Gastrocnemius medialis (tissue), 4 donors: ENCODE results near the gene TMEM35B. TPM values are rescaled to one million over a fixed set of nuclear protein-coding genes. Genes with fewer than 3 reads are reported as not detected.

Experiments
- ATAC-seq, 2 donors: fragments of 150-250 bp; one replicate each; pipeline ENCODE4 v1.9.1; 2016
- DNase-seq, 2 donors: peaks; one replicate each; pipeline ENCODE4 v3.0.0-alpha.2; 2019
- H3K27ac ChIP-seq, 4 donors: fragments of 200-600 bp; sonication (generic); 1 replicate in 1 of 4; 2 replicates in 3 of 4; pipeline ENCODE4 v1.5.1; 2016 to 2018; ENCODE audit warnings: mild to moderate bottlenecking in 2 of 4, moderate library complexity in 1 of 4
- H3K27me3 ChIP-seq, 3 donors: fragments of 200-600 bp; sonication (generic) in 2 of 3; 1 replicate in 1 of 3; 2 replicates in 2 of 3; pipeline versions ENCODE4 v1.5.1 to v1.6.0; 2016 to 2019; ENCODE audit warnings: mild to moderate bottlenecking in 1 of 3, moderate library complexity in 1 of 3
- H3K36me3 ChIP-seq, 2 donors: fragments of 200-600 bp; sonication (generic) in 1 of 2; one replicate each; pipeline ENCODE4 v1.5.1; 2017 to 2018
- H3K4me1 ChIP-seq, 2 donors: fragments of 200-600 bp; sonication (generic) in 1 of 2; one replicate each; pipeline ENCODE4 v1.5.1; 2016 to 2017; ENCODE audit warnings: mild to moderate bottlenecking in 2 of 2
- H3K4me3 ChIP-seq, 4 donors: fragments of 200-600 bp; sonication (generic) in 3 of 4; 1 replicate in 1 of 4; 2 replicates in 3 of 4; pipeline ENCODE4 v1.5.1; 2016 to 2019; ENCODE audit warnings: mild to moderate bottlenecking in 2 of 4
- H3K9me3 ChIP-seq, 3 donors: fragments of 200-600 bp; sonication (generic) in 2 of 3; 1 replicate in 1 of 3; 2 replicates in 2 of 3; pipeline ENCODE4 v1.5.1; 2016 to 2019
- POLR2A ChIP-seq, 2 donors: fragments of 450-650 bp; IDR thresholded peaks; one replicate each; pipeline ENCODE4 v1.6.1; 2017; ENCODE audit warnings: antibody characterized with exemption in 2 of 2, mild to moderate bottlenecking in 2 of 2, moderate library complexity in 2 of 2
- in situ Hi-C, 4 donors: fragments of 200-750 bp; cut with MboI; loops; one replicate each; pipeline versions ENCODE4 v1.15.0 to v1.8.0; 2017; ENCODE audit warnings: low sequenced_read_pairs in 4 of 4
- intact Hi-C: fragments of 100-400 bp; cut with DNase I; formaldehyde crosslinking; loops from one replicate; pipeline ENCODE4 v1.15.1; 2023; ENCODE audit warnings: low total_unique reads
- total RNA-seq, 4 donors: library from RNA; depleted of rRNA; stranded (reverse); fragments of >200 nt; gene quantifications; one replicate each; pipeline versions ENCODE4 v1.1.0 to v1.2.3, GENCODE V29; 2016
- TF ChIP-seq, protein P1 (sequence below), 5 experiments: fragments of 450-650 bp in 3 of 5; fragments of 200-600 bp in 2 of 5; sonication (generic) in 2 of 5; IDR thresholded peaks in 4 of 5; conservative IDR thresholded peaks in 1 of 5; 1 replicate in 4 of 5; 2 replicates in 1 of 5; pipeline ENCODE4 v1.5.1; 2016 to 2019; ENCODE audit warnings: antibody characterized with exemption in 5 of 5, mild to moderate bottlenecking in 3 of 5, moderate library complexity in 3 of 5

TMEM35B gene
- total RNA-seq, 4 donors from 2014 or later: 4.7 to 10.9 (median 7.1) TPM

DNA sequence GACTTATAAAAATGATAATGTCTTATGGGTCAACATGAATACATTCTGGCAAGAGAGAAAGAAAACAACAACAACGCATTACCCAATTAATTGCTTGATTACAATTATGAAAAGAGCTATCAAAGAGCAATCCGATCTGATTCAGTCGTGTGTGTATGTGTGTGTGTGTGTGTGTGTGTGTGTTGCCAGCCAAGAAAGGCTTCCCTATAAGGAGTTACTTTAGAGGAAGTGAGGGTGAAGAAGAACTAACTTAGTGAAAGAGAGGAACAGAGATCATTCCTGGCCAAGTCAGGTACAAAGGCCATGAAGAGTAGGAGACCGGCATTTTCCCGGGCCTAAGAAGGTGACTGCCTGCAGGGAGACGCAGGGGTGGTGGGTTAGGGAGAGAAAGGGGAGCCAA is 9.4 kb downstream of the TMEM35B start:
- H3K27ac ChIP-seq: no peak overlapping the region
- DNase-seq (no peak), ATAC-seq (no peak)
- intact Hi-C loops (no loop called here), in situ Hi-C loops (no loop called here)
- H3K36me3 ChIP-seq: no peaks in the 10 kb centered on the region
- no peaks in the 10 kb centered on the region for H3K4me1 ChIP-seq
- TF ChIP-seq, protein P1, sequence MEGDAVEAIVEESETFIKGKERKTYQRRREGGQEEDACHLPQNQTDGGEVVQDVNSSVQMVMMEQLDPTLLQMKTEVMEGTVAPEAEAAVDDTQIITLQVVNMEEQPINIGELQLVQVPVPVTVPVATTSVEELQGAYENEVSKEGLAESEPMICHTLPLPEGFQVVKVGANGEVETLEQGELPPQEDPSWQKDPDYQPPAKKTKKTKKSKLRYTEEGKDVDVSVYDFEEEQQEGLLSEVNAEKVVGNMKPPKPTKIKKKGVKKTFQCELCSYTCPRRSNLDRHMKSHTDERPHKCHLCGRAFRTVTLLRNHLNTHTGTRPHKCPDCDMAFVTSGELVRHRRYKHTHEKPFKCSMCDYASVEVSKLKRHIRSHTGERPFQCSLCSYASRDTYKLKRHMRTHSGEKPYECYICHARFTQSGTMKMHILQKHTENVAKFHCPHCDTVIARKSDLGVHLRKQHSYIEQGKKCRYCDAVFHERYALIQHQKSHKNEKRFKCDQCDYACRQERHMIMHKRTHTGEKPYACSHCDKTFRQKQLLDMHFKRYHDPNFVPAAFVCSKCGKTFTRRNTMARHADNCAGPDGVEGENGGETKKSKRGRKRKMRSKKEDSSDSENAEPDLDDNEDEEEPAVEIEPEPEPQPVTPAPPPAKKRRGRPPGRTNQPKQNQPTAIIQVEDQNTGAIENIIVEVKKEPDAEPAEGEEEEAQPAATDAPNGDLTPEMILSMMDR (IDR thresholded peaks at IDR 0.05 in 4 of 5, conservative IDR thresholded peaks at IDR 0.05 in 1 of 5): no peak
- TF ChIP-seq POLR2A (IDR thresholded peaks at IDR 0.05): no peak
- H3K4me3 ChIP-seq: no peak overlapping the region
- peaks cover 0 to 2% (median 0%) of the 10 kb centered on the region in 3 donors for H3K27me3 ChIP-seq
- no peaks in the 10 kb centered on the region for H3K9me3 ChIP-seq

DNA sequence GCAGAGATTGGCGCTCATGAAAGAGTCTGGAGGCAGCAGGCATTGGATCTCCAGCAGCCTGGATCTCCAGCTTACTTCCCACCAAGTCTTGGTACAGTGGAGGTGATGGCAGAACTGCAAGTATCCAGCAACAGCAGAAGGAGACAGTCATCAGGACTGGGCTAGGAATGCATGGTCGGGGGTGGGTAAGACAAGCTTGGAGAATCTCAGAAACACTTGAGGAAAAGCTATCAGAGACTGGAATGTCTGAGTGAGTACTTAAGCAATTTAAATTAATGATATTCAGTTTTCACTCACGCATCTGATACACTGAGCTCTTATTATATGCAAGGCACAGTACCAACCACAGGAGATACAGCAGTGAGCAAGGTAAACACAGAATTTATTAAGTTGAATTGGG is 9.8 kb downstream of the TMEM35B start:
- Histone ChIP-seq H3K27me3 (peaks cover 0 to 2% (median 0%) of the 10 kb centered on the region in 3 donors), H3K36me3 (no peaks in the 10 kb centered on the region), H3K9me3 (no peaks in the 10 kb centered on the region), H3K4me1 (no peaks in the 10 kb centered on the region), H3K4me3 (no peak overlapping the region), H3K27ac (no peak overlapping the region)
- DNase-seq (no peak), ATAC-seq (no peak)
- intact Hi-C loops (no loop called here), in situ Hi-C loops (no loop called here)
- TF ChIP-seq, protein P1 (IDR thresholded peaks at IDR 0.05 in 4 of 5, conservative IDR thresholded peaks at IDR 0.05 in 1 of 5): no peak

GRCh38 chr1:34974626-34975025 is 10.5 kb downstream of the TMEM35B start:
- Histone ChIP-seq H3K9me3 (no peaks in the 10 kb centered on the region), H3K4me3 (no peak overlapping the region), H3K4me1 (no peaks in the 10 kb centered on the region), H3K36me3 (no peaks in the 10 kb centered on the region), H3K27me3 (peaks cover 0 to 2% (median 0%) of the 10 kb centered on the region in 3 donors), H3K27ac (no peak overlapping the region)
- intact Hi-C loops: no loop called here
- ATAC-seq: no peak
- DNase-seq: no peak
- in situ Hi-C loops: no loop called here
- TF ChIP-seq POLR2A (IDR thresholded peaks at IDR 0.05): no peak
- TF ChIP-seq, protein P1 (IDR thresholded peaks at IDR 0.05 in 4 of 5, conservative IDR thresholded peaks at IDR 0.05 in 1 of 5): no peak

DNA sequence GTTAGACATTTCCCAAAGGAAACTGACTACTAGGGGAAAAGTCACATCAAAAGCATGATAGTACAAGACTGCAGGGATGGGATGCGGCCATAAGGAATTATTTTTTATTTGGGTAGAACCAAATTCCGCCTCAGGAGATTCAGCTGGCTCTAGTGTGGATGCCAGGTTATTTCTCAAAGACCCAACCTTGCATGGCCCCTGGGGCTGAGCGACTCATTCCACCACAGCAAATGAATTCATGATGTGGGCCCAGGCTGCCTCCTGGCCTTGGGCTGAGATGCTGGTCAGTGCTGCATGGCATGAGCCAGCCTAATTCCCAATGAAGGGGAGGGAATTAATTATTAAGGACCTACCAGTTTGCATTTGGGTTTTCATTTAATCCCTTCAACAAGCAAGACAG is 11.8 kb downstream of the TMEM35B start:
- in situ Hi-C loops (no loop called here), intact Hi-C loops (no loop called here)
- TF ChIP-seq, protein P1 (IDR thresholded peaks at IDR 0.05 in 4 of 5, conservative IDR thresholded peaks at IDR 0.05 in 1 of 5): no peak
- no peak for TF ChIP-seq POLR2A (IDR thresholded peaks at IDR 0.05)

DNA sequence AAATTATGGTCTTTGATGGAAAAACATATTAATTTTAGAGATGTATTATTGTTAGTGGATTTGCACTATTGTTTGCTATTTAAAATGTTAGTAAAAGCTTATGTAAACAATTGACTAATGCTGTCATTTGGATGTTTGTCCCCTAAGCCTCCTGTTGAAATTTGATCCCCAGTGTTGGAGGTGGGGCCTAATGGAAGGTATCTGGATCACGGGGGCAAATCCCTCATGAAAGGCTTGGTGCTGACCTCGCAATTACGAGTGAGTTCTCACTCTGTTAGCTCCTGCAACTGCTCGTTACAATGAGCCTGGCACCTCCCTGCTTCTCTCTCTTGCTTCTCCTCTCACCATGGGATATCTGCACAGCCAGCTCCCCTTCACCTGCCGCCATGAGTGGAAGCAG is 14.3 kb downstream of the TMEM35B start:
- ATAC-seq (no peak), DNase-seq (no peak)
- in situ Hi-C loops: no loop called here
- H3K9me3 ChIP-seq: no peaks in the 10 kb centered on the region
- no peaks in the 10 kb centered on the region for H3K36me3 ChIP-seq
- H3K4me3 ChIP-seq: no peak overlapping the region
- H3K4me1 ChIP-seq: no peaks in the 10 kb centered on the region
- intact Hi-C loops: no loop called here
- peaks cover 0 to 2% (median 0%) of the 10 kb centered on the region in 3 donors for H3K27me3 ChIP-seq
- TF ChIP-seq, protein P1 (IDR thresholded peaks at IDR 0.05 in 4 of 5, conservative IDR thresholded peaks at IDR 0.05 in 1 of 5): no peak
- no peak for TF ChIP-seq POLR2A (IDR thresholded peaks at IDR 0.05)
- no peak overlapping the region for H3K27ac ChIP-seq

More for the DNA sequence above, 11.8 kb downstream of the TMEM35B start:
- Histone ChIP-seq H3K4me3 (no peak overlapping the region), H3K9me3 (no peaks in the 10 kb centered on the region), H3K27me3 (peaks cover 0 to 2% (median 0%) of the 10 kb centered on the region in 3 donors), H3K27ac (no peak overlapping the region), H3K36me3 (no peaks in the 10 kb centered on the region), H3K4me1 (no peaks in the 10 kb centered on the region)
- DNase-seq: no peak
- ATAC-seq: no peak
